Spleen (tissue), 7 donors: ENCODE results near the gene OR6X1.

Experiments used
- POLR2A ChIP-seq, 3 donors: fragments of 450-650 bp; IDR thresholded peaks; one replicate each; pipeline ENCODE4 v1.5.1; 2017; ENCODE audit warnings: antibody characterized with exemption in 3 of 3, mild to moderate bottlenecking in 1 of 3
- TF ChIP-seq, protein P1 (sequence below), 11 experiments: fragments of 200-600 bp in 7 of 11; fragments of 450-650 bp in 4 of 11; sonication (generic) in 4 of 11; IDR thresholded peaks in 8 of 11; conservative IDR thresholded peaks in 3 of 11; 1 replicate in 7 of 11; 2 replicates in 4 of 11; pipeline versions ENCODE4 v1.4.0 to v1.8.0; 2016 to 2021; ENCODE audit warnings: antibody characterized with exemption in 11 of 11, inconsistent platforms in 4 of 11, mild to moderate bottlenecking in 1 of 11
- donor health status: DM: no; HTN: no; CAD: no; lungs with moderate emphysema.
- donor health status: DM: no; HTN: no; CAD: no.
- donor health status: DM: no; HTN: no; CAD: no.

DNA sequence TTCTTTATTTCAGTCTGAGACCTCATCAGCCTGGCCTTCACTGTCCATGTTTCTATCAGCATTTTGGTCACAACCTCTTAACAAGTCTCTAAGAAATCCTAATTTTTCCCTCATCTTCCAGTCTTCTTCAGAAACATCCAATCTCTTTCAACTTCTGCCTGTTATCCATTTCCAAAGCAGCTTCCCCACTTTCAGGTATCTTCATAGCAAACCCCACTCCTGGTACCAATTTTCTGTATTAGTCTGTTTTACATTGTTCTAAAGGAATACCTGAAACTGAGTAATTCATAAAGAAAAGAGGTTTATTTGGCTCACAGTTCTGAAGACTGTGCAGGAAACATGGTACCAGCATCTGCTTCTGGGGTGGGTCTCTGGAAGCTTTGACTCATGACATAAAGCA lies 8.1 kb upstream of the OR6X1 start:
- TF ChIP-seq POLR2A (IDR thresholded peaks at IDR 0.05): no peak
- TF ChIP-seq, protein P1, sequence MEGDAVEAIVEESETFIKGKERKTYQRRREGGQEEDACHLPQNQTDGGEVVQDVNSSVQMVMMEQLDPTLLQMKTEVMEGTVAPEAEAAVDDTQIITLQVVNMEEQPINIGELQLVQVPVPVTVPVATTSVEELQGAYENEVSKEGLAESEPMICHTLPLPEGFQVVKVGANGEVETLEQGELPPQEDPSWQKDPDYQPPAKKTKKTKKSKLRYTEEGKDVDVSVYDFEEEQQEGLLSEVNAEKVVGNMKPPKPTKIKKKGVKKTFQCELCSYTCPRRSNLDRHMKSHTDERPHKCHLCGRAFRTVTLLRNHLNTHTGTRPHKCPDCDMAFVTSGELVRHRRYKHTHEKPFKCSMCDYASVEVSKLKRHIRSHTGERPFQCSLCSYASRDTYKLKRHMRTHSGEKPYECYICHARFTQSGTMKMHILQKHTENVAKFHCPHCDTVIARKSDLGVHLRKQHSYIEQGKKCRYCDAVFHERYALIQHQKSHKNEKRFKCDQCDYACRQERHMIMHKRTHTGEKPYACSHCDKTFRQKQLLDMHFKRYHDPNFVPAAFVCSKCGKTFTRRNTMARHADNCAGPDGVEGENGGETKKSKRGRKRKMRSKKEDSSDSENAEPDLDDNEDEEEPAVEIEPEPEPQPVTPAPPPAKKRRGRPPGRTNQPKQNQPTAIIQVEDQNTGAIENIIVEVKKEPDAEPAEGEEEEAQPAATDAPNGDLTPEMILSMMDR (IDR thresholded peaks at IDR 0.05 in 8 of 11, conservative IDR thresholded peaks at IDR 0.05 in 3 of 11): no peak
